H1 (cell line): Measurements from ENCODE around the gene NIN. TPM values are rescaled to one million over a fixed set of nuclear protein-coding genes. Genes with fewer than 3 reads are reported as not detected.

Source experiments
- polyA plus RNA-seq, 7 experiments: library from polyadenylated mRNA; depleted of rRNA in 3 of 7; stranded (reverse) in 5 of 7; unstranded in 2 of 7; fragments of >200 nt in 5 of 7; fragments of 200-250 nt in 2 of 7; gene quantifications; 1 replicate in 5 of 7; 2 replicates in 1 of 7; 4 replicates in 1 of 7; pipeline versions ENCODE4 v1.2.1 to v1.2.3, GENCODE V29; 2011 to 2013; ENCODE audit warnings: missing spikeins in 2 of 7, mixed read lengths in 2 of 7
- total RNA-seq: library from RNA; stranded (reverse); fragmentation: NEBNext Ultra II Directional; extraction: Animal tissue kit (Norgen Biotek cat#: 25700); gene quantifications from 2 replicates; pipeline ENCODE4 v1.2.1, GENCODE V29; 2021
- TF ChIP-seq, protein P1 (sequence below): fragments of 300-600 bp; sonication (generic); IDR thresholded peaks from 2 replicates; pipeline ENCODE4 v1.7.1; 2012; ENCODE audit warnings: low read length, moderate library complexity, mild to moderate bottlenecking, inconsistent platforms; ENCODE audit not compliant: insufficient replicate concordance

Gene NIN
- total and polyA plus RNA-seq, 2 of the 8 experiments (the other 6 are each of a cell fraction or from before 2014, with no cell fraction given) = 3.2 to 21.3 TPM

DNA sequence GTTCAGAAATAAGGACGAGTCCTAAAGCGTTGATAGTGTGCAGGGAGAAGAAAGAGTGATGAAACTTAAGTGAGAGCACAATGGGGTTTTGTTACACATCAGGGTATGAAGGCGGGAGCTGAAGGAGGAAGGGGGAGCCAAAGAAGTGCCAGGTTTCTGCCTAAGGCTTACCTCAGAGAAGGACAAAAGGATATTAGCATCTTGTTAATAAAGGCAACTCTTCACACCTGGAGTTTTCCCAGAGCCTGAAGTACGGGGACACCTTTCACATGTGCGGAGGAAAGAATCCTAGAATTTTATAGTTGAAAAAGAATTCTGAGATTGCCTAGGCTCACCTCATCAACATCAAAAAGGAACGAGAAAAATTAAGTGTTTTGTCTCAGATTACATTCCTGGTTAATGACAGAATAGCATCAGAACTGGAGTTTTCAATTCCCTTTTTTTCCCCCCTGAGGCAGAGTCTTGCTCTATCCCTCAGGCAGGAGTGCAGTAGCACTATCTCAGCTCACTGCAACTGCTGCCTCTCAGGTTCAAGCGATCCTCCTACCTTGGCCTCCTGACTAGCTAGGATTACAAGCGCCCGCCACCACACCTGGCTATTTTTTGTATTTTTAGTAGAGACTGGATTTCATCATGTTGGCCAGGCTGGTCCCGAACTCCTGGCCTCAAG is 160.6 kb downstream of the NIN start (continued):
- TF ChIP-seq, protein P1, sequence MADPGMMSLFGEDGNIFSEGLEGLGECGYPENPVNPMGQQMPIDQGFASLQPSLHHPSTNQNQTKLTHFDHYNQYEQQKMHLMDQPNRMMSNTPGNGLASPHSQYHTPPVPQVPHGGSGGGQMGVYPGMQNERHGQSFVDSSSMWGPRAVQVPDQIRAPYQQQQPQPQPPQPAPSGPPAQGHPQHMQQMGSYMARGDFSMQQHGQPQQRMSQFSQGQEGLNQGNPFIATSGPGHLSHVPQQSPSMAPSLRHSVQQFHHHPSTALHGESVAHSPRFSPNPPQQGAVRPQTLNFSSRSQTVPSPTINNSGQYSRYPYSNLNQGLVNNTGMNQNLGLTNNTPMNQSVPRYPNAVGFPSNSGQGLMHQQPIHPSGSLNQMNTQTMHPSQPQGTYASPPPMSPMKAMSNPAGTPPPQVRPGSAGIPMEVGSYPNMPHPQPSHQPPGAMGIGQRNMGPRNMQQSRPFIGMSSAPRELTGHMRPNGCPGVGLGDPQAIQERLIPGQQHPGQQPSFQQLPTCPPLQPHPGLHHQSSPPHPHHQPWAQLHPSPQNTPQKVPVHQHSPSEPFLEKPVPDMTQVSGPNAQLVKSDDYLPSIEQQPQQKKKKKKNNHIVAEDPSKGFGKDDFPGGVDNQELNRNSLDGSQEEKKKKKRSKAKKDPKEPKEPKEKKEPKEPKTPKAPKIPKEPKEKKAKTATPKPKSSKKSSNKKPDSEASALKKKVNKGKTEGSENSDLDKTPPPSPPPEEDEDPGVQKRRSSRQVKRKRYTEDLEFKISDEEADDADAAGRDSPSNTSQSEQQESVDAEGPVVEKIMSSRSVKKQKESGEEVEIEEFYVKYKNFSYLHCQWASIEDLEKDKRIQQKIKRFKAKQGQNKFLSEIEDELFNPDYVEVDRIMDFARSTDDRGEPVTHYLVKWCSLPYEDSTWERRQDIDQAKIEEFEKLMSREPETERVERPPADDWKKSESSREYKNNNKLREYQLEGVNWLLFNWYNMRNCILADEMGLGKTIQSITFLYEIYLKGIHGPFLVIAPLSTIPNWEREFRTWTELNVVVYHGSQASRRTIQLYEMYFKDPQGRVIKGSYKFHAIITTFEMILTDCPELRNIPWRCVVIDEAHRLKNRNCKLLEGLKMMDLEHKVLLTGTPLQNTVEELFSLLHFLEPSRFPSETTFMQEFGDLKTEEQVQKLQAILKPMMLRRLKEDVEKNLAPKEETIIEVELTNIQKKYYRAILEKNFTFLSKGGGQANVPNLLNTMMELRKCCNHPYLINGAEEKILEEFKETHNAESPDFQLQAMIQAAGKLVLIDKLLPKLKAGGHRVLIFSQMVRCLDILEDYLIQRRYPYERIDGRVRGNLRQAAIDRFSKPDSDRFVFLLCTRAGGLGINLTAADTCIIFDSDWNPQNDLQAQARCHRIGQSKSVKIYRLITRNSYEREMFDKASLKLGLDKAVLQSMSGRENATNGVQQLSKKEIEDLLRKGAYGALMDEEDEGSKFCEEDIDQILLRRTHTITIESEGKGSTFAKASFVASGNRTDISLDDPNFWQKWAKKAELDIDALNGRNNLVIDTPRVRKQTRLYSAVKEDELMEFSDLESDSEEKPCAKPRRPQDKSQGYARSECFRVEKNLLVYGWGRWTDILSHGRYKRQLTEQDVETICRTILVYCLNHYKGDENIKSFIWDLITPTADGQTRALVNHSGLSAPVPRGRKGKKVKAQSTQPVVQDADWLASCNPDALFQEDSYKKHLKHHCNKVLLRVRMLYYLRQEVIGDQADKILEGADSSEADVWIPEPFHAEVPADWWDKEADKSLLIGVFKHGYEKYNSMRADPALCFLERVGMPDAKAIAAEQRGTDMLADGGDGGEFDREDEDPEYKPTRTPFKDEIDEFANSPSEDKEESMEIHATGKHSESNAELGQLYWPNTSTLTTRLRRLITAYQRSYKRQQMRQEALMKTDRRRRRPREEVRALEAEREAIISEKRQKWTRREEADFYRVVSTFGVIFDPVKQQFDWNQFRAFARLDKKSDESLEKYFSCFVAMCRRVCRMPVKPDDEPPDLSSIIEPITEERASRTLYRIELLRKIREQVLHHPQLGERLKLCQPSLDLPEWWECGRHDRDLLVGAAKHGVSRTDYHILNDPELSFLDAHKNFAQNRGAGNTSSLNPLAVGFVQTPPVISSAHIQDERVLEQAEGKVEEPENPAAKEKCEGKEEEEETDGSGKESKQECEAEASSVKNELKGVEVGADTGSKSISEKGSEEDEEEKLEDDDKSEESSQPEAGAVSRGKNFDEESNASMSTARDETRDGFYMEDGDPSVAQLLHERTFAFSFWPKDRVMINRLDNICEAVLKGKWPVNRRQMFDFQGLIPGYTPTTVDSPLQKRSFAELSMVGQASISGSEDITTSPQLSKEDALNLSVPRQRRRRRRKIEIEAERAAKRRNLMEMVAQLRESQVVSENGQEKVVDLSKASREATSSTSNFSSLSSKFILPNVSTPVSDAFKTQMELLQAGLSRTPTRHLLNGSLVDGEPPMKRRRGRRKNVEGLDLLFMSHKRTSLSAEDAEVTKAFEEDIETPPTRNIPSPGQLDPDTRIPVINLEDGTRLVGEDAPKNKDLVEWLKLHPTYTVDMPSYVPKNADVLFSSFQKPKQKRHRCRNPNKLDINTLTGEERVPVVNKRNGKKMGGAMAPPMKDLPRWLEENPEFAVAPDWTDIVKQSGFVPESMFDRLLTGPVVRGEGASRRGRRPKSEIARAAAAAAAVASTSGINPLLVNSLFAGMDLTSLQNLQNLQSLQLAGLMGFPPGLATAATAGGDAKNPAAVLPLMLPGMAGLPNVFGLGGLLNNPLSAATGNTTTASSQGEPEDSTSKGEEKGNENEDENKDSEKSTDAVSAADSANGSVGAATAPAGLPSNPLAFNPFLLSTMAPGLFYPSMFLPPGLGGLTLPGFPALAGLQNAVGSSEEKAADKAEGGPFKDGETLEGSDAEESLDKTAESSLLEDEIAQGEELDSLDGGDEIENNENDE = no peak
